HG03095 (cell line): Measurements from ENCODE around the gene RABGGTA.

Experiments
- ATAC-seq: cut with Tn5 transposase; IDR thresholded peaks from one replicate; pipeline ENCODE4 v1.9.1; 2021; ENCODE audit warnings: moderate library complexity; ENCODE audit not compliant: unreplicated experiment

The RABGGTA gene

GRCh38 chr14:24261969-24262327, 9.4 kb downstream of the RABGGTA start:
- no peak for ATAC-seq

- ATAC-seq, result no peak
Measured at GRCh38 chr14:24261256-24261968, 10.0 kb downstream of the RABGGTA start.

GRCh38 chr14:24260780-24261157, 10.6 kb downstream of the RABGGTA start:
- ATAC-seq, result no peak

DNA sequence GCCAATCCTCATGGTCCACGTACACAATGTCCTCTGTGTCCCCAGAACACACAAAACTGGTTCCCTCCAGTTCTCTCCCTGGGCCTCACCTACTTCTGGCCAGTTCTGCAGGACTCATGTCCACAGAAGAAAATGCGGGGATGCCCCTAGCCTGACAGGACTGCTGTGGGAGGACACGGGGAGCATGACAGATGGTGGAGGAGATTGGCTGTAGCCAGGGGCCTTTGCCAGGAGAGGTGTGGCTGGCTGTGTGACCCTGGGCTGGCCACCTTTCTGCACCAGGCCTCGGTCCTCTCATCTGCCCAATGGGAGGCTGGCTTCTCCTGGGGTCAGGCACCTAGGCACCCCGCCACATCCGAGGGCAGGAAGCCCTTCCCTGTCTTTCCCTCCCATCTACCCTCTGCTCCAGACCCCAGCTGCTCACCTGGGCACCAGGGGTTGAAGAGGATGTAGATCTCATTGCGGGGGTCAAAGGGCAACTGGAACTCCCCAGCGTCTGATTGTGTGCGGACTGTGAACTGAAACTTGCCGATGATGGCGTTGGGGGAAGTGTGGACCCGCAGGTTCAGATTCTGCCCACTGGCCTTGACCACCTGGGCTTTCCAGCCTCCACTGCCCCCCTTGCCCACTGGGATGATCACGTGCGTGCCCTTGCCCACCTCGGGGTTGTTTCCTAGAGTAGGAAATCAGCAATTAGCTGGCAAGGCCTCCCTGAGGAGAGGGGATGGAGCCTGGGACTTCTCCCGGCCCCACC, 11.2 kb downstream of the RABGGTA start:
- no peak for ATAC-seq

DNA sequence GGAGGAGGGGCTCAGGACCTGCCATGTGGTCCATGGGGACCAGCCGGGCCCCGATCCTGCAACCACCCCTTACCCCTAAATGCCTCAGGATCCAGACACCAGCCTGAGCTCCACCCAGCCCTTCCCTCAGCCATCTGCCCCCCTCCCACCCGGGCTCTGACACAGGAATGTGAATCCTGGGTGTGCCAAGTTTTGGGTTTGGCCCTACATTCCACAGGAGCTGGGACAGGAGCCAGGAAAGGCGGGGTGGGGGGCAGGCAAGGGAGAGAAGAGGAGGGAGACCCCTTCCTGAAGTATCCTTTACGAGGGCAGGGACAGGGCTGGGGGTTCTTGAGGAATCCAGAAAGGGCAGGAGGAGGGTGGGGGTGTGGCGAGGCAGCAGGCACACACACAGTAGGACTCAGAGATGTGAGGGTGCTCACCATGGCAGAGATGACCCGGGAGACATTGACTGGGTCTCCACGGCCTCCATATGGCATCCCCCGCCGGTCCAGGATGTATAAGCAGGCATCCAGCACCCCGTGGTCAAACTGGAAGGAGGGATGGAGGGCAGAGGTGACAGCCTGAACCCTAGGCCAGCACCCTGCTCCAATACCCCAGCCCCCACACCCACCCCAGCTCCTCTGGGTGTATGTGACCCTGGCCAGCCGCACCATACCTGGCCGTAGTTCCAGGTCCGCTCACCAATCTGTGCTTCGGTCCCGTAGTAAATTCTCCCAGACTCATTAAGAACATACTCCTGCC, 11.9 kb downstream of the RABGGTA start:
- ATAC-seq, result no peak

- no peak for ATAC-seq
Measured at GRCh38 chr14:24258548-24259265, 12.7 kb downstream of the RABGGTA start.

GRCh38 chr14:24258119-24258518, 13.3 kb downstream of the RABGGTA start:
- no peak for ATAC-seq

DNA sequence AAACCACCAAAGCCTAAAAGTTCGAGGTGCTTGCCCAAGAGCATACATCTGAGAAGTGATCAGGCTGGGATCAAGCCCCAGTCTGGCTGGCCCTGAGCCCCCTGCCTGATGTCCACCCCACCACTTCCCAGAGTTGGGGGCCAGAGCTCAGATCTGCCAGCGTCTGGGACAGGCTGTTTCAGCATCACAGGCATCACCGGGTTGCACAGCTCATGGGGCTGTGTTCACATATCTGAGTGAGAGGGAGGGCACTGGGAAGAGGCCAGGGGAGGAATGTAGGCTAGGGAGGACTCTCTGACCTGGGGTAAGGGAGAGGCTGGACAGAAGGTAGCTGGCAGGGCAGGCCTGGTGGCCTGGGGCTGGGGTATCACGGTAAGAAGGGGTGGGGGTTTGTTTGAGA, 14.4 kb downstream of the RABGGTA start:
- ATAC-seq, result no peak

- no peak for ATAC-seq
Measured at GRCh38 chr14:24255931-24256711, 15.3 kb downstream of the RABGGTA start.

DNA sequence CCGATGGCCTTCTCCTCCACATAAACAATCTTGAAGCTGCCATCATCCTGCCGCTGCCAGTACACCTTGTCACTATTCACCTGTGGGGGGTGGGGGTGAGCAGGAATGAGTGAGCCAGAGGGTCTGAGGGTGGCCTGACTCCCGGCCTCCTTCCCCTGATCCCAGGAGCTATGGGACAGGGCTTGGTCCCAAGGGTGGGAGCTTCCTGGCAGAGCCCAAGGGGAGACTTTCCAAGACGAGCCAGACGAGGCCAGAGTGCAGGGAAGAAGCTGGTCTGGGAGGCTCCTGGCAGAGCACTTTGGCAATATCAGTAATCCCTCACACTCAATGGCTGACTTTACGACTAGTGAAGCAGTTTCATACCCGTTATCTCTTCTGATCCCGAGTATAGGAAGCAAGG, 16.0 kb downstream of the RABGGTA start:
- no peak for ATAC-seq

GRCh38 chr14:24254630-24255392, 16.6 kb downstream of the RABGGTA start:
- no peak for ATAC-seq

DNA sequence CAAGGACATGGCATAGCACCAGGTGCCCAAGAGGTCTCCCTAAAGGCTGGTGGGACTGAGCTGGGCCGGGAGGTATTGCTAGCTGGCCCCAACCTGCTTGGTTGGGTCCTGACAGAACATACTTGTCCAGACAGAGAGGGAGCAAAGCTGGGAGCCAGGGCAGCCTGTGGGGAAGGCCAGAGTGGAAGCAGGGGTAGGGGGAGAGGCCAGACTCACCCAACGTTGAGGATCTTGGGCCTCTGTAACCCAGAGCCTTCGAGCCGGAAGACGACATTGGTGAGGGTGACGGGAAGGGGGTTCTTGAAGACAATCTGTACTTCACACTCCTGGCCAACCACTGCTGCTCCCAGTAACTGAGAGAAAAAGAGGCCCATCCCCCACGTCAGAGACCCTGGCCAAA, 17.5 kb downstream of the RABGGTA start:
- no peak for ATAC-seq

DNA sequence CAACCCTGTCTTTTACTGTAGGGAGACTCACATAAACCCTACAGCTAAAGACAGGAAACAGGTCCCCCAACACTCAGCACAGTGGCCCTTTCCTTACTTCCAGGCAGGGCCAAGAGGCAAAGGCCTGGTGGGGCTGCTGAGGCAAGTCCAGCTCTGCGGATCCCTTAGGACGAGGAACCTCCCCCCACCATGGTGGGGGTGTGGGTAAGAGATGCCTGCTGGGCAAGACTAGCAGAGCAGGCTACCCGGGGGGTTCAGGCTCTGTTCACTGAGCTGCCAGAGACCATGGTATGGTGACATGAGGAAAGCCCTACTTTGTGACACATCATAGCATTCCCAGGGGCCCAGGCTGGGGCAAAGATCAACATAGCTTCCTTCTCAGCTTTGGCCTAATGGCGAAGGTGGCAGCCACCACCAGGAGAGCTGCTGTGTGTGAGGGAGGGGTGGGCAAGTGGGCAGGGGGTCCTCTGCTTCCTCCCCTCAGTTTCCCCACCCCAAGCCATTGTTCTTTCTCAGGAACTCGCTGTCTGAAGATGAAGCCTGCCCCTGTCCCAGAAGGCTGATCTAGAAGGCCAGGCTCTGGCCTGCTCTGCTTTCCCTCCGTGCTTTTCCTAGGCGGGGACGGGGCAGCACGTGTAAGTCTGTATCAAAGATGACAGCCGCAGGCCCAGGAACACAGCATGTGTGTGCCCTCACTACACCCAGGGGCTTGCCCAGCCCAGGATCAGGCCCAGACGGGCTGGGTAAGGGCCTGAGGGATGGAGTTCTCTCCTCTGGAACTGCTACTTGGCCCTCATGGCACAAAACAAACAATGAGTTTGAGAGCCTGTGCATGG, 18.9 kb downstream of the RABGGTA start:
- ATAC-seq, result no peak

- ATAC-seq, result no peak
Measured at GRCh38 chr14:24251880-24252288, 19.5 kb downstream of the RABGGTA start.

GRCh38 chr14:24250354-24250753, 21.0 kb downstream of the RABGGTA start:
- no peak for ATAC-seq

GRCh38 chr14:24249230-24250021, 22.0 kb downstream of the RABGGTA start:
- ATAC-seq, result no peak

GRCh38 chr14:24247422-24247821, 24.0 kb downstream of the RABGGTA start:
- no peak for ATAC-seq

DNA sequence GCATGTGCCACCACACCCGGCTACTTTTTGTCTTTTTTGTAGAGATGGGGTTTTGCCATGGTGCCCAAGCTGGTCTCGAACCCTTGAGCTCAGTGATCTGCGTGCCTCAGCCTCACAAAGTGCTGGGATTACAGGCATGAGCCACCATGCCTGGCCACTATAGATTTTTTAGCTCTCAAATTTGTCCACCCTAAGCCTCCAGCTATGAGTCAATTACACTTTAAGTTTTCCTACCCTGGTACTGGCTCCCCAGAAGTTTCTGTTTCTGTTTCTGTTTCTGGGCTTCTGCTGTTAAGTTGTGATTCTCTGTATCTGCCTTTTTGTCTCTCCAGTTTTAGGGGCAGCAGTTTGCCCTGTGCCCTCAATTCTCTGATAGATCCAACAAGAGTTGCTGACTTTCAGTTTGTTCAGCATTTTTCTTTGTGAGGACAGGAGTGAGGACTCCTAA, 24.6 kb downstream of the RABGGTA start:
- no peak for ATAC-seq
